MM.1S (cell line): ENCODE data around the gene PNKD.

Experiments used
- CTCF ChIP-seq: fragments of 300-600 bp; sonication (generic); IDR thresholded peaks from 2 replicates; pipeline ENCODE4 v1.5.1; 2016; ENCODE audit warnings: antibody characterized with exemption, low read length, mixed read lengths
- EZH2 ChIP-seq: fragments of 300-600 bp; sonication (generic); optimal IDR thresholded peaks from 2 replicates; pipeline ENCODE3; 2017; ENCODE audit warnings: low read depth, mild to moderate bottlenecking, antibody characterized with exemption, low read length, mixed read lengths
- EZH2phosphoT487 ChIP-seq: fragments of 300-600 bp; sonication (generic); IDR thresholded peaks from 2 replicates; pipeline ENCODE4 v1.6.1; 2018; ENCODE audit warnings: antibody characterized with exemption, low read length

- no peak for TF ChIP-seq CTCF
- no peak for TF ChIP-seq EZH2
- TF ChIP-seq EZH2phosphoT487 = no peak
These were observed 23.6 kb downstream of the PNKD start for GRCh38 chr2:218293715-218294429.
